Suprapubic skin (tissue), 4 donors: ENCODE data around the gene CADPS.

Source experiments
- POLR2A ChIP-seq, 2 donors: fragments of 450-650 bp; IDR thresholded peaks; one replicate each; pipeline ENCODE4 v1.6.1; 2017; ENCODE audit warnings: antibody characterized with exemption in 2 of 2, mild to moderate bottlenecking in 2 of 2, moderate library complexity in 2 of 2
- POLR2AphosphoS5 ChIP-seq, 3 donors: sonication (generic); formaldehyde crosslinking; IDR thresholded peaks; one replicate each; pipeline ENCODE4 v1.6.1; 2017; ENCODE audit warnings: antibody characterized with exemption in 3 of 3
- TF ChIP-seq, protein P1 (sequence below), 2 donors: fragments of 200-600 bp in 1 of 2; fragments of 450-650 bp in 1 of 2; sonication (generic) in 1 of 2; IDR thresholded peaks; one replicate each; pipeline ENCODE4 v1.5.1; 2016 to 2019; ENCODE audit warnings: antibody characterized with exemption in 2 of 2, mild to moderate bottlenecking in 1 of 2, moderate library complexity in 1 of 2

DNA sequence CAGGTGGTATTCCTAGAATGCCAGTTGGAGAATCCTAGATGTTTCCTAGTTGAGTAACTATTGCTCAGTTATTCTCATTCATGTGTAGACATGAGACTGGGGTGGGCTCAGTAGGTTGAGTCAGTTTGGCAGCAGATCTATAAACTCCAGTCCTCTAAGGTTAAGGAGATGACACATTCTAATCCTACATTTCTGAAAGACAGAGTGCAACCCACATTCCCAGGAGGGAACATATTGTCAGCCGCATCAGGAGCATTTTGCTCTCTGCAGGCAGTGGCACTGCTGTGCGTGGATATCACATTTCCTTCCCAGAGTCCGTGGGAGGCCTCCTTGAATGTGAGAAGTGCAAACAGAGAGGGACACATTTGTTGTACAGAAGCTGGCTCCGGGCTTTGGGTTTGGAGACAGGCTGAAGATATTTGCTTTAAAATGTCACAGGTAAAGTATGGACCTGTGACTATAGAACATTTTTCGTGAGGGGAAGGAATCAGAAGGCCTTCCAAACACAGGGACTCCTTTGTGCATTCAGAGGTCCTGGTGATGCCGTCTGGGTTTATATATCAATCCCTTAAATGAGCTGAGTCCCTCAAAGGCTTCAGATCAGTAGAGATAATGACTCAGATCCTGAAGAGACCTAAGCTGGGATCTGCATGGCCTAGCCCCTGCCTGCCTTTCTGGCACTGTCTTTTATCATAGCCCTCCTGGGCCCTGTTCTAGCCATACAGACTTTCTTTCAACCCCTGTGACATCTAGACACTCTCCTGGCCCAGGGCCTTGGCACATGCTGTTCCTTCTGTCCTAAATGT lies 156.5 kb downstream of the CADPS start:
- TF ChIP-seq, protein P1, sequence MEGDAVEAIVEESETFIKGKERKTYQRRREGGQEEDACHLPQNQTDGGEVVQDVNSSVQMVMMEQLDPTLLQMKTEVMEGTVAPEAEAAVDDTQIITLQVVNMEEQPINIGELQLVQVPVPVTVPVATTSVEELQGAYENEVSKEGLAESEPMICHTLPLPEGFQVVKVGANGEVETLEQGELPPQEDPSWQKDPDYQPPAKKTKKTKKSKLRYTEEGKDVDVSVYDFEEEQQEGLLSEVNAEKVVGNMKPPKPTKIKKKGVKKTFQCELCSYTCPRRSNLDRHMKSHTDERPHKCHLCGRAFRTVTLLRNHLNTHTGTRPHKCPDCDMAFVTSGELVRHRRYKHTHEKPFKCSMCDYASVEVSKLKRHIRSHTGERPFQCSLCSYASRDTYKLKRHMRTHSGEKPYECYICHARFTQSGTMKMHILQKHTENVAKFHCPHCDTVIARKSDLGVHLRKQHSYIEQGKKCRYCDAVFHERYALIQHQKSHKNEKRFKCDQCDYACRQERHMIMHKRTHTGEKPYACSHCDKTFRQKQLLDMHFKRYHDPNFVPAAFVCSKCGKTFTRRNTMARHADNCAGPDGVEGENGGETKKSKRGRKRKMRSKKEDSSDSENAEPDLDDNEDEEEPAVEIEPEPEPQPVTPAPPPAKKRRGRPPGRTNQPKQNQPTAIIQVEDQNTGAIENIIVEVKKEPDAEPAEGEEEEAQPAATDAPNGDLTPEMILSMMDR (IDR thresholded peaks at IDR 0.05) = no peak
- TF ChIP-seq POLR2A (IDR thresholded peaks at IDR 0.05) (no peak), POLR2AphosphoS5 (IDR thresholded peaks at IDR 0.05) (no peak)
